Stomach (tissue), 4 donors: Measurements from ENCODE around the gene FERMT3.

Experiments
- CTCF ChIP-seq, 7 experiments: fragments of 450-650 bp in 4 of 7; fragments of 200-600 bp in 3 of 7; sonication (generic) in 3 of 7; IDR thresholded peaks; one replicate each; pipeline ENCODE4 v1.5.1; 2016 to 2019; ENCODE audit warnings: antibody characterized with exemption in 7 of 7, control low read depth in 2 of 7, mild to moderate bottlenecking in 1 of 7
- EP300 ChIP-seq: sonication (generic); formaldehyde crosslinking; IDR thresholded peaks from one replicate; pipeline ENCODE4 v1.6.1; 2017; ENCODE audit warnings: antibody characterized with exemption
- POLR2A ChIP-seq, 4 donors: fragments of 450-650 bp; IDR thresholded peaks; one replicate each; pipeline ENCODE4 v1.6.1; 2016; ENCODE audit warnings: antibody characterized with exemption in 4 of 4, control low read depth in 2 of 4, mild to moderate bottlenecking in 1 of 4, moderate library complexity in 1 of 4
- POLR2AphosphoS5 ChIP-seq, 3 donors: sonication (generic); formaldehyde crosslinking; IDR thresholded peaks; one replicate each; pipeline ENCODE4 v1.6.1; 2016; ENCODE audit warnings: antibody characterized with exemption in 3 of 3

GRCh38 chr11:64203421-64204079 lies 3.0 kb upstream of the FERMT3 start:
- no peak for TF ChIP-seq POLR2AphosphoS5 (IDR thresholded peaks at IDR 0.05)
- TF ChIP-seq POLR2A (IDR thresholded peaks at IDR 0.05): no peak
- no peak for TF ChIP-seq CTCF (IDR thresholded peaks at IDR 0.05)
- TF ChIP-seq EP300: no peak
